Astrocyte of the cerebellum (primary cell): ENCODE data around the gene LMAN1L.

Experiments
- DNase-seq: peaks from one replicate; pipeline ENCODE4 v3.0.0-alpha.2; 2011; ENCODE audit warnings: low read depth
- H3K4me3 ChIP-seq: 2 replicates; pipeline ENCODE4 v1.5.1; 2011; ENCODE audit warnings: mild to moderate bottlenecking, low read depth, low read length, moderate library complexity
- in situ Hi-C: cut with HindIII; loops from 2 replicates; pipeline ENCODE4 v1.10.0; 2017; ENCODE audit warnings: low sequenced_read_pairs
- TF ChIP-seq, protein P1 (sequence below): IDR thresholded peaks from 2 replicates; pipeline ENCODE4 v1.5.1; 2012; ENCODE audit warnings: low read length, low read depth, moderate library complexity, mild to moderate bottlenecking; ENCODE audit errors: missing control alignments

The LMAN1L gene

DNA sequence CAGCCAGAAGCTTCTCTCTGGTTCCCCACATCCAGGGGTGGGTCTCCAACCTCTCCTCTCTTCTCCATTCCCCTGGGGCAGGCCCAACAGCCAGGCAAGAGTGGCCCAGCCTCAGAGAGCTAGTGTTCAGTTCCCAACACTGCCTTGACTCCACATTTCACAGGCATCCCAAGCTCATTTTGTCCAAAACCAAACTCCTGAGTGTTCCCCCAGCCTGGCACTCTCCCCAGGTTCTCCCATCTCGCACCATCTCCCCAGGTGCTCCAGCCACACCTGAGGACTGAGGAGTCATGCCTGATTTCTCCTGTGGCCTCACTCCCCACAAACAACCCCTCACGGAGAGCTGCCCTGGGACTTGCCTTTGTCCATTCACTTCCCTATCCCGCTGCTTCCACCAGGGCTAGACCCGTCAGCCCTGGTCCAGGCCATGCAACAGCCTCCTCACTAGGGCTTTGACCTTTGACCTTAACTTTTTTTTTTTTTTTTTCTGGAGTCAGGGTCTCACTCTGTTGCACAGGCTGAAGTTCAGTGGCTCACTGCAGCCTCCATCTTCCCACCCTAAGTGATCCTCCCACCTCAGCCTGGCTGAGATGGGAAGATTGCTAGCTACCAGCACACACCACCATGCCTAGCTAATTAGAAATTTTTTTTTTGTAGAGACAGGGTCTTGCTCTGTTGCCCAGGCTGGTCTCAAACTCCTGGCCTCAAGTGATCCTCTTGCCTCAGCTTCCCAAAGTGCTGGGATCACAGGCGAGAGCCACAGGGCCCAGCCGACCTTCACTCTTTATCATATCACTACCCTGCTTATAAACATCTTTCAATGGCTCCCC lies 34.7 kb upstream of the LMAN1L start:
- TF ChIP-seq, protein P1, sequence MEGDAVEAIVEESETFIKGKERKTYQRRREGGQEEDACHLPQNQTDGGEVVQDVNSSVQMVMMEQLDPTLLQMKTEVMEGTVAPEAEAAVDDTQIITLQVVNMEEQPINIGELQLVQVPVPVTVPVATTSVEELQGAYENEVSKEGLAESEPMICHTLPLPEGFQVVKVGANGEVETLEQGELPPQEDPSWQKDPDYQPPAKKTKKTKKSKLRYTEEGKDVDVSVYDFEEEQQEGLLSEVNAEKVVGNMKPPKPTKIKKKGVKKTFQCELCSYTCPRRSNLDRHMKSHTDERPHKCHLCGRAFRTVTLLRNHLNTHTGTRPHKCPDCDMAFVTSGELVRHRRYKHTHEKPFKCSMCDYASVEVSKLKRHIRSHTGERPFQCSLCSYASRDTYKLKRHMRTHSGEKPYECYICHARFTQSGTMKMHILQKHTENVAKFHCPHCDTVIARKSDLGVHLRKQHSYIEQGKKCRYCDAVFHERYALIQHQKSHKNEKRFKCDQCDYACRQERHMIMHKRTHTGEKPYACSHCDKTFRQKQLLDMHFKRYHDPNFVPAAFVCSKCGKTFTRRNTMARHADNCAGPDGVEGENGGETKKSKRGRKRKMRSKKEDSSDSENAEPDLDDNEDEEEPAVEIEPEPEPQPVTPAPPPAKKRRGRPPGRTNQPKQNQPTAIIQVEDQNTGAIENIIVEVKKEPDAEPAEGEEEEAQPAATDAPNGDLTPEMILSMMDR, result no peak
- in situ Hi-C loops, result loop anchor here (10.0 kb wide), 1 partner anchor 403 kb away; no protein-coding TSS in a partner anchor
- H3K4me3 ChIP-seq, result no peak overlapping the region
- DNase-seq, result no peak

DNA sequence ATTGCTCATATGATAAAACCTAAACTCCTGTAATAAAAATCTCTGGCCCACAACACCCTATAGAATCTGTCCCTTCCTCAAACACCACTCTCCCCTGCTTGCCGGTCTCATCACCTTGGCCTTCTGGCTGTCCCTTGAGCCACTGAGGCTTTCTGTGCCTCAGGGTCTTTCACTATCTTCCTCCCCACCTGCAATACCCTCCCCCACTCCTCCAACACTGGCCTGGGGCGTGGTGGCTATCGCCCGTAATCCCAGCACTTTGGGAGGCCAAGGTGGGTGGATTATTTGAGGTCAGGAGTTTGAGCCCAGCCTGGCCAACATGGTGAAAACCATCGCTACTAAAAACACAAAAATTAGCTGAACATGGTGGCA lies 34.0 kb upstream of the LMAN1L start:
- TF ChIP-seq, protein P1, result no peak
- no peak overlapping the region for H3K4me3 ChIP-seq
- no peak for DNase-seq
- in situ Hi-C loops, result loop anchor here (10.0 kb wide), 1 partner anchor 404 kb away; no protein-coding TSS in a partner anchor

DNA sequence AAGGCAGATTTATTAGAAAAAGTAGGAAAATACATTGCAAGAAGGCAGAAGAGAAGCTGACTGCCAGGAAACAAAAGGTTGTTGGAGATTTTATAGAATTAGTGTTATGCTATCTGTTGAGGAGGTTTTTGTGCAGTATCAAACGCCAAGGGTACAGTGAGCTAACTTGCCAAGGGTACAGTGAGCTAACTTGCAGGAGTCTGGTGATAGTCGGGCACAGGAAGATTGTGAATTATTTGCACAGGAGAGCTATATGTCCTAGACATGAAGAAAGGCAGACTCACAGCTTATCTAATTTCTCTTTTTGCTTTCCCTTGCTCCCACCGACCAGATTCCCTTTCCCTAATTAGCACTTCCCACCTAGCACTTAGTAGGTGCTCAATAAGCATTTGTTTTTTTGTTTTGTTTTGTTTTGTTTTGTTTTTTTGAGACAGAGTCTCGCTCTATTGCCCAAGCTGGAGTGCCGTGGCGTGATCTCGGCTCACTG lies 33.4 kb upstream of the LMAN1L start:
- DNase-seq, result no peak
- in situ Hi-C loops, result loop anchor here (10.0 kb wide), 1 partner anchor 404 kb away; no protein-coding TSS in a partner anchor
- no peak overlapping the region for H3K4me3 ChIP-seq
- TF ChIP-seq, protein P1, result no peak

DNA sequence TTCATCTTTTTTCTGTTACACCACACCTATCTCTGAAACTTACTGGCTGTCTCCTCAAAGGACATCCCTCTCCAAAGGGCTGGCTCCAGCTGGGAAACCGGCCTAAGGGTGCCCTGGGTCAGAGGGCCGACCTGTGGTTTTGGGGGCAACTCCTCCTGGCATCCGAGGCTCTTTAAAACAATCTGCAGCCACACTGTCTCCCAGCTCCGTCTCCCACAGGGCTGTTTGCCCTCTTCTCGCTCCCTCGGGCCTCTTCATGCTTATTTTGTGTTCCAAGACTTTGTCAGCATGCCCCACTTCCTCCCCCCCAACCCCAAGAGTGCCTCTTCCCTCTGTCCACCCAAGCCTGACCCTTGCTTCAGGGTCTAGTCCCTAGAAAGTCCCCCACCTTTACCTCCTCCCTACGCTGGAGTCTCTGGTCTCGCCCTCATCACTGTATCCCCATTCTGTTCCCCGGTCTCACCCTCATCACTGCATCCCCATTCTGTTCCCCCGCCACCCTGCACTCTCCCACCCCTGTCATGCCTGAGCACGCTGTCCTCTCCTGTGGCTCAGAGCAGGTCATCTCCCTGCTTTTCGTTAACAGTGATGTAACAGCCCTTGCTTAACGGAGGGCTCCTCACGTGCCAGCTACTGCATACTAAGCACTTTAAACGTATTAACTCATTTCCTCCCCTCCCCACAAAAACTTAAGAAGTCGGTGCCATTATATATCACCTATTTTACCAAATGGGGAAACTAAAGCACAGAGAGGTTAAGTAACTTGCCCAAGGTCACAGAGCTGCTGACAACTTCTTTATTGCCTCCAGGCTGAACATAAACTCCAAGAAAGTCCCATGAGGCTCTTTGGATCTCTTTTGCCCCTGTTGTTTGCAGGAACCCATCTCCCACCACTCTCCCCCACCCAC lies 31.9 kb upstream of the LMAN1L start:
- no peak overlapping the region for H3K4me3 ChIP-seq
- in situ Hi-C loops, result no loop called here
- TF ChIP-seq, protein P1, result no peak
- no peak for DNase-seq

DNA sequence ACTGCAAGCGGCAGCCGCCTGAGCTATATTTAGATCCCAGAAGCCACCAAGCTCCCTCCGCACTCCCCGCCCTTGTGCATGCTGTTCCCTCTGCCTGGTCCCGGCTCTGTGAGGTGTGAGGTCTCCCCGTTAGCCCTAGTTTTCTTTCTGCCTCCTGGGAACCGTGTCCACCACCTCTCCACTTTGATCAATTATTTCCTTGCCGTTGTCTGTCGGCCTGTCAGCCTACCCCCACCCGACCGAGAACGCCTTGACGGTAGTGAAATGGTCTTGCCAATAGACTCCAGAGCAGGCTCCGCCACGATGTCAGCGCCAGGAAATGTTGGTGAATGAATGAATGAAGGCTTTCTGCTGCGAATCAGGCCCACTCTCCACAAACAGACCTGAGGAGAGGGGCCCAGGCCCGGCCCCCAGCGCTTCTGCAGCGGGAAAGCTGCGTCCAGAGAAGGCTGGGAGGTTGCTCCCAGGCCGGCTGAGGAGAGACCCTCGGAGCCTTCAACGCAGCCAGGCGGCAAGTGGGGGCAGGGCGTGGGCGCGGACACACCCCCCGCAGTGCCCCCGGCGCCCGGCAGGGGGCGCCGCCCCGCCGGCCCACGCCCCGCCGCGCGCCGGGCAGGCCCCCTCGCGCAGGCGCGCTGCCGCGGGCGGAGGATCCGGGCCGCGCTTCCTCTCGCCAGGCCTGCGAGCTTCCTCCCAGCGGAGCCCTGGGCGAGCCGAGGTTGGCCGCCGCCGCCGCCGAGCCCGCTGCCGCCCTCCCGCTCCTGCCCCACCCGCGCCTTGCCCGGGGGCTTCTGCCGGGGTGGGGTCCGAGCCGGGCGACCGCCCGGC lies 31.0 kb upstream of the LMAN1L start, which contains the start of gene CSK:
Gene CSK (plus strand): TSS at position 650 of the 828 bp plus-strand sequence. CDS start 16,218 bp downstream, outside the sequence.
- TF ChIP-seq, protein P1, result peak; percentile 44
- no peak for DNase-seq
- peak within 1 kb of the TSS; percentile 82 for H3K4me3 ChIP-seq
- in situ Hi-C loops, result no loop called here
